Sigmoid colon (tissue), 3 donors: ENCODE results near the gene TIMM22.

Source experiments
- CTCF ChIP-seq, 4 experiments: fragments of 450-650 bp in 3 of 4; fragments of 200-600 bp in 1 of 4; IDR thresholded peaks; one replicate each; pipeline ENCODE4 v1.5.1; 2016 to 2019; ENCODE audit warnings: antibody characterized with exemption in 4 of 4, mild to moderate bottlenecking in 3 of 4, moderate library complexity in 2 of 4
- POLR2A ChIP-seq, 2 donors: fragments of 450-650 bp; IDR thresholded peaks; one replicate each; pipeline ENCODE4 v1.6.1; 2016; ENCODE audit warnings: antibody characterized with exemption in 2 of 2, mild to moderate bottlenecking in 2 of 2, moderate library complexity in 2 of 2

- TF ChIP-seq CTCF (IDR thresholded peaks at IDR 0.05), result no peak
- no peak for TF ChIP-seq POLR2A (IDR thresholded peaks at IDR 0.05)
These were observed 17.8 kb upstream of the TIMM22 start for GRCh38 chr17:979212-979538.
